PC-3 (cell line): ENCODE data around the gene SEL1L.

ENCODE experiments used
- EZH2 ChIP-seq: fragments of 300-600 bp; sonication (generic); IDR thresholded peaks from one replicate; pipeline ENCODE4 v1.6.1; 2017; ENCODE audit warnings: antibody characterized with exemption, mild to moderate bottlenecking, low read length; ENCODE audit not compliant: unreplicated experiment
- EZH2phosphoT487 ChIP-seq: fragments of 300-600 bp; sonication (generic); IDR thresholded peaks from 2 replicates; pipeline ENCODE4 v1.6.1; 2018; ENCODE audit warnings: mild to moderate bottlenecking, antibody characterized with exemption, low read length, borderline replicate concordance
- TF ChIP-seq, protein P1 (sequence below): fragments of 300-600 bp; sonication (generic); conservative IDR thresholded peaks from 2 replicates; pipeline ENCODE4 v1.5.1; 2017; ENCODE audit warnings: antibody characterized with exemption, low read depth, mild to moderate bottlenecking, low read length

DNA sequence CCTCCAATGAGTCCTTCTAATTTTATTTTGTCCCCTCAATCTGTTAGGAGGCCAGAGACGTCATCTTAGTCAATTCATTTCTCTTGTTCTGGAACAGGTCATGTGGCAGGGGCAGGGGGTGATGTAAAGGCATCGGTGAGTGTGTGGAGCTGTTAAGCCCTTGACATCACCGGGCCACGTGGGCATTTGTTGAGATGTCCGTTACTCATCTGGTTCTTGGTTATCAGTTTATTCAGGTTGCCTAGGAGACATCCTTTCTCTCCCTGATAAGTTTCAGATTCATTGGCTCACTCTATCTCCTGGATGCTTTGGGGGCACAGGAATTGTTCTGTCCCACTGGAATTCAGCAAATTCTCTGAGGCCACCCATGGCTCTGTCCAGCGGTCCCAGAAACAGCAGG, 33.6 kb upstream of the SEL1L start:
- TF ChIP-seq, protein P1, sequence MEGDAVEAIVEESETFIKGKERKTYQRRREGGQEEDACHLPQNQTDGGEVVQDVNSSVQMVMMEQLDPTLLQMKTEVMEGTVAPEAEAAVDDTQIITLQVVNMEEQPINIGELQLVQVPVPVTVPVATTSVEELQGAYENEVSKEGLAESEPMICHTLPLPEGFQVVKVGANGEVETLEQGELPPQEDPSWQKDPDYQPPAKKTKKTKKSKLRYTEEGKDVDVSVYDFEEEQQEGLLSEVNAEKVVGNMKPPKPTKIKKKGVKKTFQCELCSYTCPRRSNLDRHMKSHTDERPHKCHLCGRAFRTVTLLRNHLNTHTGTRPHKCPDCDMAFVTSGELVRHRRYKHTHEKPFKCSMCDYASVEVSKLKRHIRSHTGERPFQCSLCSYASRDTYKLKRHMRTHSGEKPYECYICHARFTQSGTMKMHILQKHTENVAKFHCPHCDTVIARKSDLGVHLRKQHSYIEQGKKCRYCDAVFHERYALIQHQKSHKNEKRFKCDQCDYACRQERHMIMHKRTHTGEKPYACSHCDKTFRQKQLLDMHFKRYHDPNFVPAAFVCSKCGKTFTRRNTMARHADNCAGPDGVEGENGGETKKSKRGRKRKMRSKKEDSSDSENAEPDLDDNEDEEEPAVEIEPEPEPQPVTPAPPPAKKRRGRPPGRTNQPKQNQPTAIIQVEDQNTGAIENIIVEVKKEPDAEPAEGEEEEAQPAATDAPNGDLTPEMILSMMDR, result no peak
- TF ChIP-seq EZH2phosphoT487 (no peak), EZH2 (no peak)
